Measurements from ENCODE around the gene SORCS1. TPM values are rescaled to one million over a fixed set of nuclear protein-coding genes. Genes with fewer than 3 reads are reported as not detected.

The SORCS1 gene
- total RNA-seq, 6 experiments from 2014 or later = 0.09 to 0.14 (median 0.10) TPM; not detected in 3

GRCh38 chr10:106864031-106864430, 300.5 kb downstream of the SORCS1 start:
- Mint-ChIP-seq H3K4me1 (ENCODE audit: low read depth) (no peaks in the 10 kb centered on the region), H3K9me3 (peaks cover 53% of the 10 kb centered on the region), H3K27ac (no peak overlapping the region), H3K36me3 (ENCODE audit: low read depth) (no peaks in the 10 kb centered on the region), H3K27me3 (ENCODE audit: insufficient read depth) (peaks cover 3% of the 10 kb centered on the region), H3K4me3 (no peak overlapping the region)
- no peak for TF ChIP-seq CTCF (IDR thresholded peaks at IDR 0.05)
- DNase-seq = no peak

GRCh38 chr10:106863549-106863948, 301.0 kb downstream of the SORCS1 start:
- Mint-ChIP-seq H3K9me3 (peaks cover 58% of the 10 kb centered on the region), H3K4me1 (ENCODE audit: low read depth) (no peaks in the 10 kb centered on the region), H3K27me3 (ENCODE audit: insufficient read depth) (peaks cover 3% of the 10 kb centered on the region), H3K27ac (no peak overlapping the region), H3K4me3 (no peak overlapping the region), H3K36me3 (ENCODE audit: low read depth) (no peaks in the 10 kb centered on the region)
- TF ChIP-seq CTCF (IDR thresholded peaks at IDR 0.05) = no peak
- no peak for DNase-seq

- no peak overlapping the region for H3K4me3 Mint-ChIP-seq
- H3K27ac Mint-ChIP-seq = no peak overlapping the region
- no peak for TF ChIP-seq CTCF (IDR thresholded peaks at IDR 0.05)
- DNase-seq = no peak
- no peaks in the 10 kb centered on the region for H3K27me3 Mint-ChIP-seq (ENCODE audit: insufficient read depth)
- no peaks in the 10 kb centered on the region for H3K4me1 Mint-ChIP-seq (ENCODE audit: low read depth)
- peaks cover 56% of the 10 kb centered on the region for H3K9me3 Mint-ChIP-seq
- H3K36me3 Mint-ChIP-seq (ENCODE audit: low read depth) = no peaks in the 10 kb centered on the region
Observed at GRCh38 chr10:106859892-106860652, 304.4 kb downstream of the SORCS1 start.

GRCh38 chr10:106857728-106858127, 306.8 kb downstream of the SORCS1 start:
- H3K4me1 Mint-ChIP-seq (ENCODE audit: low read depth) = no peaks in the 10 kb centered on the region
- H3K9me3 Mint-ChIP-seq = peaks cover 53% of the 10 kb centered on the region
- no peak overlapping the region for H3K4me3 Mint-ChIP-seq
- TF ChIP-seq CTCF (IDR thresholded peaks at IDR 0.05) = no peak
- no peak for DNase-seq
- no peak overlapping the region for H3K27ac Mint-ChIP-seq
- no peaks in the 10 kb centered on the region for H3K27me3 Mint-ChIP-seq (ENCODE audit: insufficient read depth)
- H3K36me3 Mint-ChIP-seq (ENCODE audit: low read depth) = no peaks in the 10 kb centered on the region

- no peak overlapping the region for H3K27ac Mint-ChIP-seq
- no peaks in the 10 kb centered on the region for H3K27me3 Mint-ChIP-seq (ENCODE audit: insufficient read depth)
- DNase-seq = no peak
- no peaks in the 10 kb centered on the region for H3K4me1 Mint-ChIP-seq (ENCODE audit: low read depth)
- H3K36me3 Mint-ChIP-seq (ENCODE audit: low read depth) = no peaks in the 10 kb centered on the region
- no peak overlapping the region for H3K4me3 Mint-ChIP-seq
- no peak for TF ChIP-seq CTCF (IDR thresholded peaks at IDR 0.05)
- peaks cover 50% of the 10 kb centered on the region for H3K9me3 Mint-ChIP-seq
Observed at GRCh38 chr10:106857213-106857612, 307.3 kb downstream of the SORCS1 start.
